Esophagus mucosa (tissue), 1 donor: ENCODE measurements around the gene DPYSL4. TPM values are rescaled to one million over a fixed set of nuclear protein-coding genes. Genes with fewer than 3 reads are reported as not detected.

Source experiments
- ATAC-seq: fragments of 200-7000 bp; cut with Tn5 transposase; one replicate; pipeline ENCODE4 v1.9.1; 2020
- total RNA-seq: library from RNA; stranded (reverse); gene quantifications from one replicate; pipeline ENCODE4 v1.2.4, GENCODE V29; 2023
- donor health status: DM: yes; HTN: yes; CAD: no.

DPYSL4 gene
- total RNA-seq, 1 donor from 2014 or later: 1.6 TPM

GRCh38 chr10:132230557-132231210 is 43.9 kb downstream of the DPYSL4 start:
- ATAC-seq: no peak

GRCh38 chr10:132231656-132232022 is 44.9 kb downstream of the DPYSL4 start:
- ATAC-seq: no peak

GRCh38 chr10:132232023-132232951 is 45.5 kb downstream of the DPYSL4 start:
- no peak for ATAC-seq

GRCh38 chr10:132232981-132233380 is 46.2 kb downstream of the DPYSL4 start:
- no peak for ATAC-seq

GRCh38 chr10:132233501-132234085 is 46.8 kb downstream of the DPYSL4 start:
- ATAC-seq: no peak

- ATAC-seq: no peak
Observed at GRCh38 chr10:132234860-132235259, 48.1 kb downstream of the DPYSL4 start.

- ATAC-seq: no peak
Observed at GRCh38 chr10:132236161-132236560, 49.4 kb downstream of the DPYSL4 start.

- no peak for ATAC-seq
Observed at GRCh38 chr10:132236881-132237280, 50.1 kb downstream of the DPYSL4 start.

- ATAC-seq: no peak
Observed at GRCh38 chr10:132237396-132237795, 50.6 kb downstream of the DPYSL4 start.

GRCh38 chr10:132237871-132238270 is 51.1 kb downstream of the DPYSL4 start:
- ATAC-seq: no peak

GRCh38 chr10:132238371-132239125 is 51.8 kb downstream of the DPYSL4 start:
- ATAC-seq: no peak

GRCh38 chr10:132239126-132240031 is 52.6 kb downstream of the DPYSL4 start:
- no peak for ATAC-seq

GRCh38 chr10:132240156-132240555 is 53.4 kb downstream of the DPYSL4 start:
- no peak for ATAC-seq

- no peak for ATAC-seq
Observed at GRCh38 chr10:132240581-132240980, 53.8 kb downstream of the DPYSL4 start.

GRCh38 chr10:132241086-132241485 is 54.3 kb downstream of the DPYSL4 start:
- ATAC-seq: no peak

- no peak for ATAC-seq
Observed at GRCh38 chr10:132241496-132241895, 54.7 kb downstream of the DPYSL4 start.

GRCh38 chr10:132242103-132242840 is 55.5 kb downstream of the DPYSL4 start:
- ATAC-seq: no peak

- ATAC-seq: no peak
Observed at GRCh38 chr10:132243141-132243540, 56.4 kb downstream of the DPYSL4 start.

- ATAC-seq: no peak
Observed at GRCh38 chr10:132243626-132244025, 56.9 kb downstream of the DPYSL4 start.

GRCh38 chr10:132245056-132245455 is 58.3 kb downstream of the DPYSL4 start:
- no peak for ATAC-seq

- ATAC-seq: no peak
Observed at GRCh38 chr10:132246296-132246695, 59.5 kb downstream of the DPYSL4 start.
